ENCODE measurements around the gene MAPK14. TPM values are rescaled to one million over a fixed set of nuclear protein-coding genes. Genes with fewer than 3 reads are reported as not detected.

Gene MAPK14
- total RNA-seq, 1 experiment from 2014 or later, result 38.0 TPM

- no peak for DNase-seq (ENCODE audit: low spot score)
Measured at GRCh38 chr6:36135053-36135731, 107.6 kb downstream of the MAPK14 start.

GRCh38 chr6:36136034-36136433, 108.4 kb downstream of the MAPK14 start:
- DNase-seq (ENCODE audit: low spot score), result no peak

DNA sequence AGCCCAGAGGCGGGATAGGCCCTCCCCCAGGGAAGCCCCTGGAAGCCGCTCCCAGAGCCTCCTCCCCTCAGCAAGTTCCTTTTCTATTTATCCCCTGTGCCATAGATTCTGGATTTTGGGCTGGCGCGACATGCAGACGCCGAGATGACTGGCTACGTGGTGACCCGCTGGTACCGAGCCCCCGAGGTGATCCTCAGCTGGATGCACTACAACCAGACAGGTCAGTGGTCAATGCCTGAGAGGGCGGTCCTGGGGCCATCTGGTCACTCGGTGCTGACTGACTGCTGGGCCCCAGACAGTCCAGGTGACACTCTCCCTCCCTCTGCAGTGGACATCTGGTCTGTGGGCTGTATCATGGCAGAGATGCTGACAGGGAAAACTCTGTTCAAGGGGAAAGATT, 108.9 kb downstream of the MAPK14 start:
- no peak for DNase-seq (ENCODE audit: low spot score)

GRCh38 chr6:36138667-36139066, 111.1 kb downstream of the MAPK14 start:
- no peak for DNase-seq (ENCODE audit: low spot score)

DNA sequence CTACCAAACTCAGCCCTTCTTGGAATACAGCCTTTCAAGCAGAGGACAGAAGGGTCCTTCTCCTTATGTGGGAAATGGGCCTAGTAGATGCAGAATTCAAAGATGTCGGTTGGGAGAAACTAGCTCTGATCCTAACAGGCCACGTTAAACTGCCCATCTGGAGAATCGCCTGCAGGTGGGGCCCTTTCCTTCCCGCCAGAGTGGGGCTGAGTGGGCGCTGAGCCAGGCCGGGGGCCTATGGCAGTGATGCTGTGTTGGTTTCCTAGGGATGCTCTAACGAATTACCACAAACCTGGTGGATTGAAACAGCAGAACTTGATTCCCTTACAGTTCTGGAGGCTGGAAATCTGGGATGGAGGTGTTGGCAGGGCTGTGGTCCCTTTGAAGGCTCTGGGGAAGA, 111.8 kb downstream of the MAPK14 start:
- DNase-seq (ENCODE audit: low spot score), result no peak

DNA sequence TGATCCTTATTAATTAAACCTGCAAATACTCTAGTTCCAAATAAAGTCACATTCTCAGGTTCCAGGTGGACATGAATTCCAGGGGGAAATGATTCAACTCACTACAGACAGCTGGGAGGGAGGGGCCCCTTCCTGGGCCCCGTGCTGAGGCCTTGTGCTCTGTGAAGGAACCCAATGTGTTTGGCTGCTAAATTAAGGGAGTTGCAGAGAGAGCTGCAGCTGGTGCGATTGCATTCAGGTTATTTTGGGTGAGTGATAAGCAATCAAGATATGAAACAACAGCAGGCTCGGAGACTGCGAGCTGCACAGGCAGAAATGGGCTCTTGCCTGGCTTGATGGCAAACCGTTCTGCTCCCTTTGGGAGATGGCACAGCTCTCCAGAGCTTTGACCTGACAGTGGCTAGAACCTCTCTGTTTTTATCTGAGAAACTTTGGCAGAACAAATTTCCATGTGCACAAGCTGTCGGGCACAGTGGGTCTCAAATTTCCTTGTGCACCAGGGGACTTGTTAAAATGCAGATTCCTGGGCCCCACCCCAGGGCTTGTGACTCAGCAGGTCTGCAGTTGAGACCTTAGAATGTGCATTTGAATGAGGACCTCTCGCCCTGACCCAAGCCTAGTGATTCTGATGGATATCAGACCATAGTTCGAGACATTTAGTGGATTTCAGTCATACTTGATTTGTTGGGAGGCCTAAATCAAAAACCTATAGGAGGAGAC, 112.5 kb downstream of the MAPK14 start:
- DNase-seq (ENCODE audit: low spot score), result no peak

DNA sequence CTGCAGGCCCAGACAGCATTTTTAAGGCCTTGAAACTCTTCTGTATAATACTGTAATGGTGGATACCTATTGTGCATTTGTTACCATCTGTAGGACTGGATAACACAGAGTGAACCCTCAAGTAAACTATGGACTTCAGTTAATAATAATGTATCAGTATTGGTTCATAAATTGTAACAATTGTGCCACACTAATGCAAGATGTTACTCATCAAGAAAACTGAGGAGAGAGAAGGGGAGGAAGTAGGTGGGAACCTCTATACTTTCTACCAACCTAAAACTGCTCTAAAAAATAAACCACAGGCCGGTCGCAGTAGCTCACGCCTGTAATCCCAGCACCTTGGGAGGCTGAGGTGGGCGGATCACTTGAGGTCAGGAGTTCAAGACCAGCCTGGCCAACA, 113.5 kb downstream of the MAPK14 start:
- no peak for DNase-seq (ENCODE audit: low spot score)

GRCh38 chr6:36141961-36142360, 114.4 kb downstream of the MAPK14 start:
- no peak for DNase-seq (ENCODE audit: low spot score)

DNA sequence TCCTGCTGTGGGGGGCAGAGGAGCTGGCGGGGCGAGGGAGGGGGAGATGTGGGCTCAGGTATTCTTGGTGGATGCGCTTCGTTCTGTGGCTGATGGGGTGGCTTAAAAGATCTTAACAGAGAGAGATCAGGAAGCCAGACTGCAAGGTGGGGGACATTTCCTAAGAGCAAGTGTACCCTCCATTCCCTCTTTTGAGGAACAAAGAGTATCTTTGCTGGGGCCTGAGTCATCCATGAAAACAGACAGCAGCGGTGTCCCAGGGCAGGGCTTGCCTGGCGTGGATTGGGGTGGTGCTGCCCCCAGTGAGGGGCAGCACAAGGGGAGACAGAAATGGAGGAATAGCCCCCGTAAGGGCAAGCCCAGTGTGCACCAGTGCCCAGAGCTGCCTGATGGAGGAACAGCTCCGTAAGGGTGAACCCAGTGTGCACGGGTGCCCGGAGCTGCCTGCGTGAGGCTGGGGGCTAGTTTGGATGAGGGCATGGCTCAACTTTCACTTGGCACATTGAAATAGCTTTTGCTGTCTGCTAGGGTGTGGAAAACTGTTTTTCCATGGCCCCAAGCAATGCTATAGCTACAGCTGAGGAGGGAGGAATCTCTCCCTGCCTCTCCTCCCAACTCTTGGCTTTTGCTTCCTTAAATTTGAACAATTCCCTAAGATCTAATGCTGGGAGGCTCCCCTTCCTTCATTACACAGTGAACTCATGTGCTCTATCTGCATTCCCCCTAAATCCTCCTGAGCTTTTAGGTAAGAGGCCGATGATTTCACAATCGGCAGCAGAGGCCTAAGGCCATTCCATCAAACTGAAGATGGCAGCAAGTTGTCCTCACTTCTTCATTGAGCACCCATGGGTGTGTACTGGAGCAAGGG, 115.6 kb downstream of the MAPK14 start:
- DNase-seq (ENCODE audit: low spot score), result no peak

DNA sequence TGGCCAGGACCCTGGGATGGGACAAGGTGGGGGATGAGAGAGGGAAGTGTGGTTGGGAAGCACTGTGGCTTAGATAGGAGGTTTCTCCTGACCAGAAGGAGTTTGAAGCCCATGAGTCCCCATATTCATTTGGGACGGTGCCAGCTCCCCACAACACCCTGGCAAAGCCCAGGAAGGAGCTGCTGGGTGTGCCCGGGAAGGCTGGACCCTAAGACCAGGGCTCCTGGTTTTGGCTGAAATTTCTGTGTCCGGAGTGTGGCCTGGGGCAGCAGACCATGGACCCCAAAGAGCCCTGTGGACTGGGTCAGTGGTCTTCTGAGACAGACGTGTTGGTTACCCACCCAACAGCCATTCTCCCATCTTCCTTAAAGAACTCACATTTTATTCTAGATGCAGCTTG, 117.9 kb downstream of the MAPK14 start:
- DNase-seq (ENCODE audit: low spot score), result no peak

- DNase-seq (ENCODE audit: low spot score), result no peak
Measured at GRCh38 chr6:36147294-36147693, 119.7 kb downstream of the MAPK14 start.

GRCh38 chr6:36149476-36149875, 121.9 kb downstream of the MAPK14 start:
- DNase-seq (ENCODE audit: low spot score), result no peak

DNA sequence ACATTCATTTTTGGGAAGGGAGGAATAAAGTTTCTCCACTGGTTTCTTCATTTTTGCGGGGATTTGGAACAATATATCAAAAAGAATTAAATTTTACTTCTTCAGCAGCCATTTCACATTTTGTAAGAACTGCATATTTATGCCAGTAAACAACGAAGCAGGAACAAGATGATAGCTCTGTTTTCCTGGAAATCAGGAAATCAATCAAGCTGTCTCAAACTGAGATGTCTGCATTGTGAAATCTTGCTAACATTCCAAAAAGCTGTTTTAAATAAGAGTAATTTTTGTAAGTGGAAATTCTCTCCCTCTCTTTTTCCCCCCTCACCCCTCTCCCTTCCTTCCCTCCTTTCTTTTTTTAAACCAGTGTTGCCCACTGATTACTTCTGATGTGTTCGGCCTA, 122.7 kb downstream of the MAPK14 start:
- DNase-seq (ENCODE audit: low spot score), result no peak

DNA sequence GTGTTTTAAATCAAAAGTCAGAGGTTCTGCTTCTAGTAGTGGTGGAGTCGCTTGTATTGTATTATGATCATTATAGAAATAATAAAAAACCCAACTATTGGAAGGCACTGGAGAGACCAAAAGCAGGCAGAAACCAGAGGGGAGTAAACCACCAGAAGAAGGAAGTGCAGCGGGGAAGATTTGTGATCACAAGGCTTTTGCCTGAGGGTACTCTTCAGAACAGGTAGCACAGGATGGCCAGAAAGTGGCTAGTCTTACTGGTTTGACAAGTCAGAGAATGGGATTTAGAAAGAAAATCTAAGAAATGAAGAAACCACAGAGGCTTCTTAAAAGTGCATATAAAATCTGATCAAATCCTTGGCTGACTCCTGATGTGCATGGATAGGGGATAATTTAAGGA, 126.7 kb downstream of the MAPK14 start:
- peak; percentile 16 for DNase-seq (ENCODE audit: low spot score)

DNA sequence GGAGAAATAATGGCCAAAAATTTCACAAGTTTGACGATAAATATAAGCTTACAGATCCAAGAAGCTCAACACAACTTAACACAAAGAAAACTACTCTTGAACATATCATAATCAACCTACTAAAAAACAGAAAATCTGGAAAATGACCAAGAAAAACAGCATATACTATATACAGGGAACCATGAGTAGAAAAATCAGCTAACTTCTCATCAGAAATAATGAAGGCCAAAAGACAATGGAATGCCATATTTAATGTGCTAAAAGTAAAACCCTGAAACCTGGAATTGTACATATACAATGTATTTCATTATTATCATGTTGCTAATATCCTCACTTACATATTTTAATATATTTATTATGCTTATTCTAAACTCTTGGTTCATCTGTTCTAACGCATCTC, 128.1 kb downstream of the MAPK14 start:
- no peak for DNase-seq (ENCODE audit: low spot score)

GRCh38 chr6:36160147-36160760, 132.6 kb downstream of the MAPK14 start:
- no peak for DNase-seq (ENCODE audit: low spot score)

Other genes with a start within 250 kb of the MAPK14 start
- gene CLPSL1, start 246.8 kb upstream of the MAPK14 start, total RNA-seq (2014; rRNA removed; shearing (Covaris generic)), result not detected in 2 replicates
- not detected in 2 replicates for gene CLPS, start 230.5 kb upstream of the MAPK14 start, total RNA-seq (2014; rRNA removed; shearing (Covaris generic))
- gene LHFPL5, start 222.5 kb upstream of the MAPK14 start, total RNA-seq (2014; rRNA removed; shearing (Covaris generic)), result 0.16 and 0.58 TPM in 2 replicates
- gene SRPK1, start 106.7 kb upstream of the MAPK14 start, total RNA-seq (2014; rRNA removed; shearing (Covaris generic)), result 50.7 and 59.8 TPM in 2 replicates
- not detected in 2 replicates for gene SLC26A8, start 3.2 kb upstream of the MAPK14 start, total RNA-seq (2014; rRNA removed; shearing (Covaris generic))
- gene MAPK13, start 102.7 kb downstream of the MAPK14 start, total RNA-seq (2014; rRNA removed; shearing (Covaris generic)), result 101 and 103 TPM in 2 replicates
- gene BRPF3, start 168.9 kb downstream of the MAPK14 start, total RNA-seq (2014; rRNA removed; shearing (Covaris generic)), result 26.2 and 32.6 TPM in 2 replicates
- 0.23 and 0.38 TPM in 2 replicates for gene PNPLA1, start 242.3 kb downstream of the MAPK14 start, total RNA-seq (2014; rRNA removed; shearing (Covaris generic))